Stimulated activated CD4-positive, alpha-beta T cell treated with anti-CD3 and anti-CD28 coated beads, TNF-alpha, amount 100 ng/mL, for 24 hours (primary cell): Measurements from ENCODE around the gene ASAP3.

ENCODE experiments used
- DNase-seq, 3 experiments: peaks; one replicate each; pipeline ENCODE4 v3.0.0-alpha.2; 2020; ENCODE audit warnings: low read depth in 3 of 3

The ASAP3 gene

DNA sequence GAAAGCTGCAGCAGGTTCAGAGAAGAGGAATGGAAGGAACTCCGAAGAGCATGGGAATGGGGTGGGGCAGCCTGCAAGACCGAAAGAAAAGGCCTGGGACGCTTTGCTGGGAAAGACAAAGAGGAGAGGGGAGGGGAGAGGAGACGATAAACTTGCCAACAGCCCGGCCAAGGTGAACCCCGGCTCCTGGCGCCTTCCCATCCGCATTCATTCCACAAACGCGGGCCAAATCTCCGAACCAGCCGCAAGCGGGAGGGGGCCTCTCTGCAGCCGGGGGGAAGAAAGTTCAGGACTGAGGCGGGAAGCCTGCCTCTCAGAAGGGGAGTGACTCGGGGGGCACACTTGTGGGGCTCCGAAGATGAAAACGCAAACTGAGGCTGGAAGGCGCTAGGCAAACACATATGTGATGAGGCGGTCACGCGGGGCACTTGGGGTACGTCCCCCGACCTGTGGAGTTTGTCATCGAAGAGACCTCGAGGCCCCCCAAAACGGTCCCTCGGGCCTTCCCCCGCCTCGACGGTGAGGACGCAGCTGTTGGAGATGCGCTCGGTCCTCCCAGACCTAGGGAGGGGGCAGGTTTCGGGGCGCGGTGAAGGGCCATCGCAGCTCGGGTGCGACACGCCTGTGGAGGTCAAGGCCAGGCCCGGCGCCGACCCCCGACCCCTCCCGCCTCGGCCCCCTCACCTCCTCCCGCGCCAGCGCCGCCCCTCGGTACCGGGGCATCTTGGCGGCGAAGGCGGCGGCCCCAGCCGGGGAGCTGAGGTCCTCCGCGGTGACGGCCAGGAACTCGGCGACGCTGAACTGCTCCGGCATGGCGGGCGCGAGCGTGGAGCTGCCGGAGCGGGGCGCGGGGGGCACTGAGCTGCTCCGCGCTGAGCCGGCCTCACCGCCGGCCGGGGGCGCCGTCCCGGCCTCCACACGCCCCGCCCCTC, at the start of gene ASAP3:
ASAP3 (minus strand) TSS at position 859 of the 932 bp plus-strand sequence; CDS start at position 813, 46 bp downstream.
- peak in 1 of 3 experiments; percentile 3 for DNase-seq

DNA sequence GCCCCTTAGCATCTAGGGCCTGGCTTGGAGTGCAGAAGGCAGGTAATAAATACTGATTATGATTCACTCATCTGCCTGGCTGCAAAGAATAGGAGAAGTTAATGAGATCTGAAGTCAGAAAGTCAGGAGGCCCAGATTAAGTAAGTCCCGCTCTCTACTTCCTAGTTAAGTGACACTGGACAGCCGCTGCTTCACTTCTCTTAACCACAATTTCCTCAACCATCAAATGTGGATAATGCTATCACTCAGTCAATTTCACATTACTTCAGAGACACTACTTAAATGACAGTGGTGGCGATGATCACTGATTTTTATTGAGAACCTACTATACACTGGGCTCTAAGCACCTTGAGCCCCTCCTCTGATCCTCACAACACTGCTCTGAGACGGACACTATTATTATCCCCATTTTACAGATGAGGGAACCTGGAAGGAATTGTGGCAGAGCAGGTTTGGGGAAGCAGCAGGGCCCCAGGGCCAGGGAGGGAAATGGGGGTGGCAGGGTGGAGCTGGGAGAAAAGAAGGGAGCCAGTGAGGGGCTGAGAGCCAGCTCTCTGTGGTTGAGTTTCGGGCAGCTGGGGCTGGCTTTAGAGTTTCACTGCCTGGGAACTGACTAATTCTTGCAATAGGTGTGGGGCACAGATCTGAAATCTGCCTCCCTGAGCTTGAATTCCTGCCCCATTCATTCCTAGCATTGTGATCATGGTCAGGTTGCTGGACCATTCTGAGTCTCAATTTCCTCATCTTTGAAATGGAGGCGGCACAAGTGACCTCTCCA, 49.5 kb upstream of the ASAP3 start:
- no peak for DNase-seq

DNA sequence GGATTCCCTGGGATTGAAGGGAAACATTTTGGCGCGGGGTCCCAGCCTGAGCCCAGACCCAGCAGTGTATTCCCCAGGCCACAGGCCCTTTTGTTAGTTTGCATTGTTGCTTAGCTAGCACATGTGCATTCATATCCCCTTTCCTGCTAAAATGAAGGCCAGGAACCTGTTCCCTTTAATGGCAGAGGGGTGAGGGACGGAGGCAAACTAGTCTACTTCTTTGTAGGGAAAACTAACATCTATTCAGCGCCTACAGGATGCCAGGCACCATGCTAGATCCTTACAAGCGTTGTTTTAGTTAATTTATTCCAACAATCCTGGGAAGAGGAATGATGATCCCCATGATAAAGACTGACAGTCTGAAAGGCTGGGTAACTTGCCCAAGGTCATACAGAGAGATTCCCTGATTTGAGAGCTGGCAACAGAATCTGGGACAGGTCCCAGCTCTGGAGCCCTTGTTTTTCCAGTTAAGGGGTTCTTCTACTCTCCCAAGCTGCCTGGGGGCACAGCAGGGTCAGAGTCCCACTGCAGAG, 47.6 kb upstream of the ASAP3 start:
- no peak for DNase-seq

DNA sequence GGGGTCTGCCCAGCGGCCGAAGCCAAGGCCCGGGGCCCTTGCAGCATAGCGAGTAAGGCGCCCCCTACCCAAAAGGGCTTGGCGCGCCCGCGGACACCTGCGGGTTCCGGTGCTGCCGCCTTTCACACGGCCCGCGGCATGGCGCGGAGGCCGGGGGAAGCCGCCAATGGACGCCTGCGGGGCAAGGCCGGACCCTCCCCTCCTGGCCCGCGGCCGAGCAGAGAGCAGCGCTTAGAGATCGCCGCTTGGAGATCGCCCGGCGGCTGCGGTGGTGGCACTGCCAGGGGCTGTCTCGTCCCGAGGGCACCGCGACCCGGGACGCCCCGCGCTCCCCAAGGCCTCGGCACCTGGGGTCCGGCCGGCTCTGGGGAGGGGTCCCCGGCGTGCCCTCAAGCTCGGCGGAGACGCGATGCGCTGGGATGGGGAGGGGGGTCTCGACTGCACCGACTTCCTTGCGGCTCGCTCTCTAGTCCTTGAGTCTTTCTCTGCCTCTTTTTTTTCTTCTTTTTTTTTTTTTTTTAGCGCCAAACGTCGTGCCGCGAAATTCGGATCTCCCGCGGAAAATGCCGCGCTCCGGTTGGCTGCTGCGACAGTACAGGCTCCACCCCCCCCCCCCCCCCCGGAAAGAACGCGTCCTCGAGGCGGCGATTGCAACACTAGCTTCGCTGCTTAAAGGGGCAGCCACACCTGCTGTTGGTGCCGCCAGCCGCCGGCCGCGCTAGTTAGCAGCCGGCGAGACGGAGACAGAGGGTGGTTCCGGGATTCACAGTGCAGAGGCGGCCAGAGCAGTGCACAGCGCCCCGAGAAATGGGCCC, 47.0 kb upstream of the ASAP3 start, which contains the start of gene E2F2:
E2F2 (minus strand) TSS at position 487 of the 815 bp plus-strand sequence; CDS start at position 47, 440 bp downstream.
- peak; percentile 63 to 79 (median 66) for DNase-seq

DNA sequence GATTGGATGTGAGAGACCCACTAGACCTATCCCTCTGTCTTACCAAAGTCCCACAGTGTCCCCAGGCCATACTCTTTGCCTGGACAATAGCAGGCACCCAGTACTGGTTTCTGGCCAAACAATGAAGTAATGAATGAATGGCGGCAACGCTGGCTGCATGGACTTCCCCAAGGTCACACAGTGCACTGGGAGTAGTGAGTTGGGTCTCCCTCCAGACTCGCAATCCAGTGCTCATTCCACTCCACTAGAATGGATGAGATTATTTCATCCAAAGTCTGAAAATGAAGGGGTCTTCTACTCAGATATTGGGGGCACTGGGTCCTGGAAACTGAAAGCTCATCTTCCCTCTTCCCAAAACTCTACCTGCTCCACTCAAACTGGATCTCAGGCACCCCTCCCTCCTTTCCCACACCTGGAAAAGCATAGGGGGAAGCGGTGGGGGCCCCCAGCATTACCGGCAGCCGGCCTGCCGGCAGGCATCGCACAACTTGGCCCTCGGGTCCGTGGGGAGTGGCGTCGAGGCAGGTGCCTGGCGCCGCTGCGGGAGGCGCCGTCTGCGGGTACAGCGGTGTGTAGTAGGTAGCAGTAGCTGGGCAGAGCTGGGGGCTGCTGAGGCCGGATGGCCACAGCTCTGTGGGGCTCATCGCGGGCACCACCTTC, 46.2 kb upstream of the ASAP3 start:
- peak in 1 of 3 experiments; percentile 33 for DNase-seq

DNA sequence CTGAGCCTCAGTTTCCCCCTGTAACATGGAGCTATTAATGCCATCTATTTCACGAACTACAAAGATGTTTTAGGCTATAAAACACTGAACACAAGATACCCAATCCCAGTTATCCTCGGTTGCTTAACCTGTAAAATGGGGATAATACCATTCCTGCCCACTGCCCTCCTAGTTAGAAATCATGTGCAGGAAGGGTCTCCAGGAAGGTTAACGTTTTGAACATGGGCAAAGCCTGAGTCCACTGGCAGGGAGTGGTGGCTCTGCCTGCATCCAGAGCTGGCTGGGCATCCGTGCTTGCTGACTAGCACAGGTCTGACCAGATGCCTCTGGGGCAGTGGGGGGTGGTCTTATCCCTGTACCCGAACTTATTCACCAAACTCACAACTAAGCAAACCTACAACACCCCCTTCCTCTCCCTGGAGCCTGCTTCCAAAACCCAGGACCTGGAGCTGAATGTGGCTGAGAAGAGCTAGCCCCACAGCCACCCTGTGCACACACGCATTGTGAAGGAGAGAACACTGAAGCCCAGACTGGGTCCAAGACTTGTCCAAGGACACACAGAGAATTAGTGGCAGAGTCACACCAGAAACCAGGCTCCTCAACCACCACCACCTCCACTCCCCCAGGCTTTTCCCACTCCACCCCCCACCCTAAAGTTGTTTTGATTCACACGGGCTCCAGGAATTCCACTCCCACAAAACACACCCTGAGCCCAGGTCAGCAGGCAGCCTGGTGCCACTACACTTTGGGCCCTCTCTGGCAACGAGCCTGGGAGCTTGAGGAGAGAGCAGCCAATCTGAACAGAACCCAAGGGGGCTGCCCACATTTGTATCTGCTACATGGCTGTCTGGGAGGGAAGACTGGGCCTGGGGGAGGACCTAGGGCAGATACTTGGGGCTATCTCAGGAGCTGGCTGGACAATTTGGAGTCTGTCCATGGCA, 45.4 kb upstream of the ASAP3 start:
- no peak for DNase-seq

DNA sequence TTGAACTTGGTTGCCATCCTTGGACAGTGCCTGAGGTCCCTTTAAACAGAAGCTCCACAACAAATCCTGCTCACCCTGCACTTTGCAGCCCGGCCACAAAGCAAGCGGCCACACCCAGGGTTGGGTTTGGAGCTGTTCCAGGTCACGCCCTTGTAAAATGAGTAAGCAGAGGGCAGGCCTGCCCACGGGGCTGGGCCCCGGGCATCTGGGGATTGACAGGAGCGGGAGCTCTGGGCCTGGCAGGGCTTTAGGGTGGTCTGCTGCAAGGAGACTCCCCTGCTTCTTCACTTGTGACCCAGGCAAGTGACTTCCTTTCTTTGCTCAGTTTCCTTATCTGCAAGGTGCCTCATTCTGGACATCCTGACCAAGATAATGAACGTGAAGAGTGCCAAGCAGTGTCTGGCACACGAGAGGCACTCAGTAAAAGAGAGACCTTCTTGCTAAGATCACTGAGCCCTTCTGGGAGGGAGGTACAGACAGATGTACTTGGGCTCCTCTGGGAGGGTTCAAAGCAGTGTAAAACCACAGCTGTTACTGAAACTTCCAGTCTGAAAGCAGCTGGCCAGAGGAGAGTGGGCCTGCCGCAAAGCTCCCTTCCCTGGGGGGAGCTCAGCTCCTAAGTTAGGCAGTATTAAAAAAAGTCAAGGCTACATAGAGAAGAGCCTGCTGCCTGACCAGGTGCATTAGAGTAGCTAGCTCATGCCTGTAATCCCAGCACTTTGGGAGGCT, 44.4 kb upstream of the ASAP3 start:
- DNase-seq = peak; percentile 41 to 82 (median 60)

DNA sequence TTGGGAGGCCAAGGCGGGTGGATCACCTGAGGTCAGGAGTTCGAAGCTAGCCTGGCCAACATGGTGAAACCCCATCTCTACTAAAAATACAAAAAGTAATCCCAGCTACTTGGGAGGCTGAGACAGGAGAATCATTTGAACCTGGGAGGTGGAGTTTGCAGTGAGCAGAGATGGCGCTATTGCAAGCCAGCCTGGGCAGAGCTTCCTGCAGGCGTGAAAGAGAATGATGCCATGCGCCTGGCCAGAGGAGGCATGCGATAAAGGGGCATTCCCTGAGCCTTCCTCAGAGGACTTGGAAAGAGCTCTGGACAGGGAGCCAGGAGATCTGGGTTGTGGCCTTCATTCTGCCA, 43.9 kb upstream of the ASAP3 start:
- DNase-seq = no peak

DNA sequence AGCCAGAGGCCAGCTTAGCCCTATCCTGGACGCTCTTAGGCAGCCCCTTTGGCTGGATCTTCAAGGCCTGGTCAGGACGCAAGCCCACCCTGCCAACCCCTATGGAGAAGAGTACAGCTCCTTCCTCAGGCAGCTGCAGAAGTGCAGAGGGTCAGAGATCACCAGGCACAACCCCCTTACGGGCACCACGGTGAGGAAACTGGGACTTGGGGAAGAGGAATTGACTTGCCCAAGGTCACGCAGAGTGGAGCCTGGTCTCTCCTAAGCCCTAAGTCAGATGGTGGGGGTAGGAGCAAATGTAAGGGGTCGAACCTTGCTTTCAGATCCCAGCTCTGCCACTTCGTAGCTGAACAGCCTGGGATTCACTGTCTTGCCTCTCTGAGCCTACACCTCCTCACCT, 43.4 kb upstream of the ASAP3 start:
- DNase-seq = no peak

DNA sequence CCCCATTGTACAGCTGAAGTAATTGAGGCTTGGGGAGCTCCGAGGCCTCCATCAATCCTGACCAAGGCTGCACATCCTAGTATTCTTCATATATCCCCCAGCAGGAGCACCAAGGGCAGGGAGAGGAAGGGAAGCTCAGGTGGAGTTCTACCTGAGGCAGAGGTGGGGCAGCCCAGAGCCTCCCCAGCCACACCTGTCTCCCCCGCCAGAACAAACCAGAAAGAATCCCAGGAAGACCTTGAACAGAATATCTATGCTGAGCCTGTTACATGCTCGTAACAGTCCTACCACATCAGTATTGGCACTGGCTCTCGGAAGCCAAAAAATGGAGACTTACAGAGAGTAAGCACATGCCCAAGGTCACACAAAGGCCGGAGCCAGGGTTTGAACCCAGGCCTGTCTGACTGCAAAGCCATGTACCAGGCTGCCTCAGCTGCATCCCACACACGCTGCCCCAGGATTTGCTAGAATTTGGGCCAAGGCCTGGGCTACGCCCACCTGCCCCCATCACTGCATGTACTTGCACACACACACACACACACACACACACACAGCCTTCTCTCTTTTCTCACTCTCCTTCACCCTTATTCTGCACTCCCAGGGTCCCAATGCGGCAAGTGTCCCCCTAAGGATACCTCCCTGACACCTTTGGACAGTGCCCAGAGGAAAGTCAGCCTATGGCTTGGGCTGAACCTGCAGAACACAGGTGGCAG, 42.5 kb upstream of the ASAP3 start:
- DNase-seq = no peak

DNA sequence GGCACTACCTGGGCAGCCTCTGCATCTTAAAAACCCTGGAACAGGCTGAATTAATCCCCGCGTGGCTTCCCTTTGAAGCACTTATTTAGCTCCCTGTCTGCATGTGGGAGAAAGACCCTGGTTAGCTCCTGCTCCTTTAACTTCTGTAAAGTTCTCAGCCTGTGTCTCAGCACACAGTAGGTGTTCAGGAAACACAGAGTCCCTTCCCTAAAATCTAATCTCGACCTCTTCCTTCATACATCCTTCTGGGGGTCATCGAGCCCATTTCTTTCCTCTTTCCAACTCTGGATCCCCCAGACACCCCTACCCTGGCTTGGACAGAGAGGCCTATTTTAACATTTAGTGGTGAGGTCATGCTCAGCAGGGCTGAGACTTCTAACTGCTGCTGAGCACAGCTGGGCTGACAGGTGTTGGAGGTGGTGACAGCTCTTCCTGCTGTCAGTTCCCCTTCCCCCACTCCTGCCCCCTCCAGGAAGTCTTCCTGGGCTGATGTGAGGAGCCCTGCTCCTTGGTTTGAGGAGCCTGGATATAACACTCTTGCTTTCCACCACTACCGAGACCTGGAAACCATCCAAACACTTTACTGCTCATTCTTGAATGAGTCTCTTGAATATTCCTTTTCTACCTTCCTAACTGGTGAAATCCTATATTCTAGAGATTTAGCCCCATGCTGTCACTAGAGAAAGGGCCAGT, 41.7 kb upstream of the ASAP3 start:
- no peak for DNase-seq

DNA sequence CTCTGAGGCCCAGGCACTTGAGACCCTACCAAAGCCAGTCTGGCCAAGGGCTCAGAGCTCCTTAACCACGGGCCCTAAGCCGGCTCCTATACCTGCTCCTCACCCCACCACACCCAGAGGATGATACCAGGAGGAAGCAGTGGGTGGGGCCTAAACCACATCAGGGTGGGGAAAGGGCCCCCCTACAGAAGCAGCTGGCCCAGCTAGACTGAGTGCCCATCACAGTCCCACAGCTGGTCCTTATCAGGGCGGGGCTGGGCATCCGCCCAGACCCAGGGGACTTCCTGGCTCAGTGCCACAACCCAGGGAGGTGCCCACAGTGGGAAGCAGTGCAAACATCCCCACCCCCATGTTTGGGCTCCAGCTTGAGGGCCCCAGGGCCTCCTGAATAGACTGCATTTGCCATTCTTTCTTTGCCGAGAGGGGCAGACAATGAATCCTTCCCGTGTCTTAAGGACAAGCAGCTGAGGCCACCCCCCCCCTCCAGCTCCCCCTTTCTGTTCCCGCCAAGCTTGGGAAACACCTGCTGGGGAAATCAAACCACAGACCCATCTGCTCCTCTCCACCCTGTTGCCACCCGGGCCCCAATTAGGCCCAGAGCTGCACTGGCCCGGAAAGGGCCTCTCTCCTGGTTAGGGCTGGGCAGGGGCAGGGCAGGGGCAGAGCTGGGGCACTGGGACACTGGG, 40.9 kb upstream of the ASAP3 start:
- no peak for DNase-seq

DNA sequence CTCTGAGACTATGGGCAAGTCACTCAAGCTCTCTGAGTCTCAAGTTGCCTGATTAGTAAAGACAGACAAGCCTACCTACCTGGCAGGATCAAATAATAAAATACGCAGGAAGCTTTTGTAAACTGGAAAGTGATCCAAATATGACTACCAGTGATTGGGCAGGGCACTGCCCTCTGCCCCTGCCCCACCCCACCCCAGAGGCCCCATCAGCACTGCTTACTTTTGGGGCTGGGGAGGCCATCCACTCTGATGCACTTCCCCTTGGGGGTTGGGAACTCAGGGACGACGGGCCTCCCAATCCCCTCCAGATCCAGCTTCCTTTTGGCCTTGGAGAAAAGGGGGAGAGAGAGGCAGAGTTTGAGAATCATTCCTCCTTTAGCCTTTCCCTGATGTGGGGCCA, 40.2 kb upstream of the ASAP3 start:
- DNase-seq = no peak

DNA sequence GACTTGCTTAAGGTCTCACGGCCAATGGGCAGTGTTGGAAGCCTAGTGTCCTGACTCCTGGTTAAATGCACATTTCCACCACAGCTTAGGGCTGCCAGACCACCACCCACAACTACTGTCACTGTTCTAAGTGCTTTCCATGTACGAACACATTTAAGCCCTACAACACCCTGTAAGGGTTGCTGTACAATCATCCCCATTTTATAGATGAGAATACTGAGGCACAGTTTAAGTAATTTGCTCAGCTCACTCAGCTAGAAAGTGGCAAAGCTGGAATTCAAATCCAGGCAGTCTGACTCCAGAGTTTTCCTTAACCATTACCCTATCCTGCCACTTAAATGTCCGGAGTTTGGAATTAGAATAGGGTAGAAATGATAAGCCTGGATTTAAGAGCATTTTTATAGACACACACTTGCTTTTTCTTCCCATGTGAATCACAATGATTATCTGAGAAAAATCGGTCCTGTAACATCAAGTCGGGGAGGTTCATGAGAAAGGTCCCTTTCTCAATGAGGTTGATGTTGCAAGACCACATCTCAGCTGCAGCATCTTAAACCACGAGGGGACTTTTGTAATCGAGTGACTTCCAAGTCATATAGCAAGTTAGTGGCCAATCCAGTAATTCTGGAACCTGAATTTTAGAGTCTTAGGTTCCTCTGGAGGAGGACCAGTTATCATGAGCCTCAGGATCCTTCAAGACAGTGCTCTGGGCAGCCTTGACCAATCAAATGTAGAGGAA, 38.4 kb upstream of the ASAP3 start:
- DNase-seq = no peak

DNA sequence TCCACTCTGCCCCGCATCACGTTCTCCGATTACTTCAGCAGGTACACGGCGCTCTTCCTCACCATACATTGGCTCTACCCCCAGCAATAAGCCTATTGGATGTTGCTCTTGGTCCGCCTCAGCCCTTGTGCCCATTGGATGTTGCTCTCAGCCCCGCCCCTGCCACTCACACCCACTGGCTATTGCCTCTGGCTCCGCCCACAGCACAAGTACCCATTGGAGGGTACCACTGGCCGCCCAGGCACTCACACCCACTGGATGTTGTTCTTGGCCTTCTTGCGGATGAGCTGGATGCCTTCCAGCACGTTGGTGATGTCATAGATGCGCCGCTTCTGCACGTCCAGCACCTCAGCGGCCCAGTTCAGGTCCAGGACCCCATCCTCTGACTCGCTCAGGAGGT, 37.6 kb upstream of the ASAP3 start:
- no peak for DNase-seq

DNA sequence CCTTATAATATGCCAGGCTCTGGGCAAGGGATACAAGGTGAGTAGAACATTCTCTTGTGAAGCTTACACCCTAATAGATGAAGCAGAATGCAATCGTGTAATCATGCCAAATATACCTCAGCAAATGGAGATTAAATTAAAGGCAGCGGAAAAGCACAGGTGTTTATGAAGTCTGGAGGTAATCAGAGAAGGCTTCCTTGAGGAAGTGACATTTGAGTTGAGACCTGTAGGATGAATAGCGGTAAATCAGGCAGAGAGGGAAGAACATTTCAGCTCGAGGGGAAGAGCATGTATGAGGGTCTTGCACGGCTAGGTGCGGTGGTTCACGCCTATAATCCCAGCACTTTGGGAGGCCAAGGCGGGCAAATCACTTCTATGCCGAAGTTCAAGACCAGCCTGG, 33.6 kb upstream of the ASAP3 start:
- DNase-seq = no peak

DNA sequence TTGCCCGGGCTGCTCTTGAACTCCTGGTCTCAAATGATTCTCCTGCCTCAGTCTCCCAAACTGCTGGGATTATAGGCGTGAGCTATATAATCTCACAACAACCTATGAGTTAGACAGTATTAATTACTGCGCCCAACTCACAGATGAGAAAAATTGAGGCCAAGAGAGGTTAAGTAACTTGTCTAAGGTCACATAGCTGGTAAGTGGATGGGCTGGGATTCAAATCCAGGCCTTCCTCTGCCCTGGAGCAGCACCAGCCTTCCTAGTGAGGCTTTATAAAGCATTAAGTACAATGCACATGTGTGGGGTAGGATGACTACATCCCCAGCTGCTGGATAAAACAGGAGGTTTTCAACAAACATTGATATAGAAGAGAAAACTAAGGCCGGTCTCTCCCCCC, 31.9 kb upstream of the ASAP3 start:
- DNase-seq = no peak
